ENCODE results near the gene AKNA.

DNA sequence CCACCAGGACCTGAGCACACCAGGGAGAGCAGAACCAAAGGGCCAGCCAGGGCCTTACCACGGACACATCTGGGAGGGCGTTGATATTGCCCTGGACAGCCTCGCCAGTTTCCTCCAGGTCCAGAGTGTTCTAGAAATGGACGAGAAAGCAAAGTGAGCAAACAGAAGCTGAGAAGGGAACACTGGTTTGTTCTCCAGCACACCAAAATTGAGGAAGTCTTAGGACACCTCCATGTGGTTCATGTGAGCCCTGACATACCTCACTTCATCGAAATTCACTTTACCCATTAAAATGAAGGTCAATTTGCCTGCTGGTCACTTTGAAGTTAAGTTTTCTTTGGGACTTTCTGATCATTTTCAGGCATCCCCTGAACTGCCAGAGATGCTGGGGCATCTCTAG lies 20.1 kb upstream of the AKNA start:
- TF ChIP-seq, protein P1, sequence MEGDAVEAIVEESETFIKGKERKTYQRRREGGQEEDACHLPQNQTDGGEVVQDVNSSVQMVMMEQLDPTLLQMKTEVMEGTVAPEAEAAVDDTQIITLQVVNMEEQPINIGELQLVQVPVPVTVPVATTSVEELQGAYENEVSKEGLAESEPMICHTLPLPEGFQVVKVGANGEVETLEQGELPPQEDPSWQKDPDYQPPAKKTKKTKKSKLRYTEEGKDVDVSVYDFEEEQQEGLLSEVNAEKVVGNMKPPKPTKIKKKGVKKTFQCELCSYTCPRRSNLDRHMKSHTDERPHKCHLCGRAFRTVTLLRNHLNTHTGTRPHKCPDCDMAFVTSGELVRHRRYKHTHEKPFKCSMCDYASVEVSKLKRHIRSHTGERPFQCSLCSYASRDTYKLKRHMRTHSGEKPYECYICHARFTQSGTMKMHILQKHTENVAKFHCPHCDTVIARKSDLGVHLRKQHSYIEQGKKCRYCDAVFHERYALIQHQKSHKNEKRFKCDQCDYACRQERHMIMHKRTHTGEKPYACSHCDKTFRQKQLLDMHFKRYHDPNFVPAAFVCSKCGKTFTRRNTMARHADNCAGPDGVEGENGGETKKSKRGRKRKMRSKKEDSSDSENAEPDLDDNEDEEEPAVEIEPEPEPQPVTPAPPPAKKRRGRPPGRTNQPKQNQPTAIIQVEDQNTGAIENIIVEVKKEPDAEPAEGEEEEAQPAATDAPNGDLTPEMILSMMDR (IDR thresholded peaks at IDR 0.05): no peak
- no peak for TF ChIP-seq SIN3A (IDR thresholded peaks at IDR 0.05; ENCODE audit: borderline replicate concordance, insufficient read depth, low read depth, low read length)
